HG03097 (cell line): ENCODE results near the gene GNMT.
"Not testable (repeated sequence)": the region's sequence is repeated elsewhere in the genome, so short reads cannot be mapped to it uniquely, and the experiment has no call there.

Experiments
- ATAC-seq: cut with Tn5 transposase; IDR thresholded peaks from one replicate; pipeline ENCODE4 v1.9.1; 2021; ENCODE audit not compliant: unreplicated experiment, low FRiP score

GNMT gene

GRCh38 chr6:42940493-42941045 lies 20.0 kb upstream of the GNMT start:
- no peak for ATAC-seq

- ATAC-seq, result not testable (repeated sequence)
Measured at GRCh38 chr6:42941356-42941755, 19.2 kb upstream of the GNMT start.

- ATAC-seq, result no peak
Measured at GRCh38 chr6:42942444-42942843, 18.1 kb upstream of the GNMT start.

GRCh38 chr6:42947950-42948349 lies 12.6 kb upstream of the GNMT start:
- ATAC-seq, result no peak

GRCh38 chr6:42952389-42952788 lies 8.2 kb upstream of the GNMT start:
- no peak for ATAC-seq

- ATAC-seq, result not testable (repeated sequence)
Measured at GRCh38 chr6:42954405-42954804, 6.1 kb upstream of the GNMT start.

GRCh38 chr6:42958125-42958524 lies 2.4 kb upstream of the GNMT start:
- ATAC-seq, result no peak

GRCh38 chr6:42959917-42960242 lies 674 bp upstream of the GNMT start:
- no peak for ATAC-seq

GRCh38 chr6:42961020-42961470 lies 491 bp downstream of the GNMT start:
- ATAC-seq, result no peak

- no peak for ATAC-seq
Measured at GRCh38 chr6:42962096-42962495, 1.5 kb downstream of the GNMT start.

GRCh38 chr6:42962502-42963178 lies 2.1 kb downstream of the GNMT start:
- ATAC-seq, result no peak

GRCh38 chr6:42963179-42963854 lies 2.8 kb downstream of the GNMT start:
- no peak for ATAC-seq

- no peak for ATAC-seq
Measured at GRCh38 chr6:42963855-42964605, 3.5 kb downstream of the GNMT start.

- ATAC-seq, result no peak
Measured at GRCh38 chr6:42966571-42966970, 6.0 kb downstream of the GNMT start.

GRCh38 chr6:42967228-42967627 lies 6.7 kb downstream of the GNMT start:
- no peak for ATAC-seq

- ATAC-seq, result no peak
Measured at GRCh38 chr6:42968126-42968701, 7.7 kb downstream of the GNMT start.

- no peak for ATAC-seq
Measured at GRCh38 chr6:42968783-42969182, 8.2 kb downstream of the GNMT start.

GRCh38 chr6:42969431-42969830 lies 8.9 kb downstream of the GNMT start:
- no peak for ATAC-seq

GRCh38 chr6:42969934-42970333 lies 9.4 kb downstream of the GNMT start:
- no peak for ATAC-seq

GRCh38 chr6:42970871-42971612 lies 10.5 kb downstream of the GNMT start:
- ATAC-seq, result no peak
